ENCODE results near the gene GPATCH2. TPM values are rescaled to one million over a fixed set of nuclear protein-coding genes. Genes with fewer than 3 reads are reported as not detected.

Gene GPATCH2
- total and polyA plus RNA-seq, 10 of the 15 experiments (the other 5 are each of a cell fraction or from before 2014, with no cell fraction given), result 3.2 to 12.2 (median 5.4) TPM

DNA sequence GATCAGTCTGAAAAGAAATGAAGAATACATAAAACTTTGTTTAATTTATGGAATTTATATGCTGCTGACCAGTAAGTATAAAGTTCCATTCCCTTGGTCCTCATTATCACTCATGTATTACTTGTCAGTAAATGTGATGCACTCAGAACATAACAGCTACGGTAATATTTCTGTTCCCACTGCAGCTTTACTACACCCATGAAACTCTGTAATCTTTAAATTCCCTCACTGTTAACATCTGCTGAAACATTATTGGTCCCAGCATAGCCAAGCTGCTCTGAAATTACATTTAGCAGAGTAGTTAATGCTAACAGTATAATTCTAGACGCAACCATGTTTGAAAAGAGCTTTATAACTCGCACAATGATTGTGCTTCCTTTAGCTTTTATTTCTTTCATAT lies 238.4 kb downstream of the GPATCH2 start:
- H3K9me3 ChIP-seq (replicated peaks; ENCODE audit: control insufficient read depth, insufficient read depth, low read length), result no peaks in the 10 kb centered on the region
- H3K4me3 ChIP-seq, result no peak overlapping the region
- in situ Hi-C loops (cut with MboI) (no loop called here), intact Hi-C loops (cut with micrococcal nuclease; ENCODE audit: unreplicated experiment) (no loop called here)
- no peak for FAIRE-seq
- ATAC-seq, result no peak
- H3K36me3 ChIP-seq (ENCODE audit: control insufficient read depth in 2 of 2, insufficient read depth in 2 of 2, low read length in 1 of 2), result no peaks in the 10 kb centered on the region
- ChIA-PET POLR2A (no interaction called here), SMC1A (ENCODE audit: uncharacterized antibody, unreplicated experiment) (no interaction called here), CTCF (interaction anchor here (0.6 kb wide), 1 partner anchor 399 kb away, joined by 3 read pairs; no protein-coding TSS in a partner anchor), RAD21 (ENCODE audit: unreplicated experiment) (no interaction called here)
- no TSS peak for BruUV-seq (replicated peaks)
- H3K4me1 ChIP-seq (ENCODE audit: control insufficient read depth, insufficient read depth, low read length), result no peaks in the 10 kb centered on the region
- WGBS (ENCODE audit: insufficient coverage, insufficient replicate concordance, low lambda C conversion rate, missing lambda C conversion rate), result 39% methylated on average over 3 of the region's 3 CpGs
- no peaks in the 10 kb centered on the region for H4K20me1 ChIP-seq (ENCODE audit: control insufficient read depth, insufficient read depth)
- no peaks in the 10 kb centered on the region for H3K79me2 ChIP-seq (ENCODE audit: control insufficient read depth, insufficient read depth, low read length)
- DNase-seq (ENCODE audit: low read depth, low spot score), result no peak
- no peak overlapping the region for H2AFZ ChIP-seq (ENCODE audit: control insufficient read depth, low read depth, low read length)
- H3K27me3 ChIP-seq (replicated peaks in 1 of 2; ENCODE audit: control insufficient read depth in 2 of 2, insufficient read depth in 2 of 2, low read length in 1 of 2), result no peaks in the 10 kb centered on the region; a peak in 1 of 4 replicates
- H3K9ac ChIP-seq (ENCODE audit: control insufficient read depth, insufficient read depth, low read length), result no peak overlapping the region
- no peak overlapping the region for H3K4me2 ChIP-seq (ENCODE audit: control insufficient read depth, insufficient read depth)
- no peak overlapping the region for H3K27ac ChIP-seq (ENCODE audit: control insufficient read depth, insufficient read depth)
- TF ChIP-seq IKZF2 (IDR thresholded peaks at IDR 0.05), result no peak
- TF ChIP-seq REST (IDR thresholded peaks at IDR 0.05; ENCODE audit: low read depth, low read length), result no peak
- TF ChIP-seq, protein P1, sequence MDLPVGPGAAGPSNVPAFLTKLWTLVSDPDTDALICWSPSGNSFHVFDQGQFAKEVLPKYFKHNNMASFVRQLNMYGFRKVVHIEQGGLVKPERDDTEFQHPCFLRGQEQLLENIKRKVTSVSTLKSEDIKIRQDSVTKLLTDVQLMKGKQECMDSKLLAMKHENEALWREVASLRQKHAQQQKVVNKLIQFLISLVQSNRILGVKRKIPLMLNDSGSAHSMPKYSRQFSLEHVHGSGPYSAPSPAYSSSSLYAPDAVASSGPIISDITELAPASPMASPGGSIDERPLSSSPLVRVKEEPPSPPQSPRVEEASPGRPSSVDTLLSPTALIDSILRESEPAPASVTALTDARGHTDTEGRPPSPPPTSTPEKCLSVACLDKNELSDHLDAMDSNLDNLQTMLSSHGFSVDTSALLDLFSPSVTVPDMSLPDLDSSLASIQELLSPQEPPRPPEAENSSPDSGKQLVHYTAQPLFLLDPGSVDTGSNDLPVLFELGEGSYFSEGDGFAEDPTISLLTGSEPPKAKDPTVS (IDR thresholded peaks at IDR 0.05; ENCODE audit: low read depth, low read length), result no peak
- TF ChIP-seq NR2C2 (IDR thresholded peaks at IDR 0.05; ENCODE audit: borderline replicate concordance, control insufficient read depth, insufficient read length, low read depth), result no peak
- TF ChIP-seq, protein P2, sequence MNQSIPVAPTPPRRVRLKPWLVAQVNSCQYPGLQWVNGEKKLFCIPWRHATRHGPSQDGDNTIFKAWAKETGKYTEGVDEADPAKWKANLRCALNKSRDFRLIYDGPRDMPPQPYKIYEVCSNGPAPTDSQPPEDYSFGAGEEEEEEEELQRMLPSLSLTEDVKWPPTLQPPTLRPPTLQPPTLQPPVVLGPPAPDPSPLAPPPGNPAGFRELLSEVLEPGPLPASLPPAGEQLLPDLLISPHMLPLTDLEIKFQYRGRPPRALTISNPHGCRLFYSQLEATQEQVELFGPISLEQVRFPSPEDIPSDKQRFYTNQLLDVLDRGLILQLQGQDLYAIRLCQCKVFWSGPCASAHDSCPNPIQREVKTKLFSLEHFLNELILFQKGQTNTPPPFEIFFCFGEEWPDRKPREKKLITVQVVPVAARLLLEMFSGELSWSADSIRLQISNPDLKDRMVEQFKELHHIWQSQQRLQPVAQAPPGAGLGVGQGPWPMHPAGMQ (IDR thresholded peaks at IDR 0.05; ENCODE audit: borderline replicate concordance), result no peak
- no peak for TF ChIP-seq MTA2 (IDR thresholded peaks at IDR 0.05; ENCODE audit: low read depth)
- TF ChIP-seq POLR2A (IDR thresholded peaks at IDR 0.05; ENCODE audit: low read depth, low read length), result no peak
- TF ChIP-seq HDGF (IDR thresholded peaks at IDR 0.05), result no peak
- TF ChIP-seq, protein P3, sequence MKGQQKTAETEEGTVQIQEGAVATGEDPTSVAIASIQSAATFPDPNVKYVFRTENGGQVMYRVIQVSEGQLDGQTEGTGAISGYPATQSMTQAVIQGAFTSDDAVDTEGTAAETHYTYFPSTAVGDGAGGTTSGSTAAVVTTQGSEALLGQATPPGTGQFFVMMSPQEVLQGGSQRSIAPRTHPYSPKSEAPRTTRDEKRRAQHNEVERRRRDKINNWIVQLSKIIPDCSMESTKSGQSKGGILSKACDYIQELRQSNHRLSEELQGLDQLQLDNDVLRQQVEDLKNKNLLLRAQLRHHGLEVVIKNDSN (IDR thresholded peaks at IDR 0.05; ENCODE audit: borderline replicate concordance, extremely low read length, insufficient read depth, low read depth, low read length), result no peak
- no peak for TF ChIP-seq GATAD2B (conservative IDR thresholded peaks at IDR 0.05; ENCODE audit: low read depth)
- no peak for TF ChIP-seq USF2 (IDR thresholded peaks at IDR 0.05; ENCODE audit: borderline replicate concordance, low read depth, low read length)

Data from GM12878 (cell line).